Body of pancreas (tissue), 4 donors: ENCODE measurements around the gene NUP210.

ENCODE experiments used
- POLR2A ChIP-seq, 3 donors: fragments of 450-650 bp; IDR thresholded peaks; one replicate each; pipeline ENCODE4 v1.6.1; 2016; ENCODE audit warnings: antibody characterized with exemption in 3 of 3, mild to moderate bottlenecking in 2 of 3
- TF ChIP-seq, protein P1 (sequence below), 7 experiments: fragments of 450-650 bp in 4 of 7; fragments of 200-600 bp in 3 of 7; sonication (generic) in 3 of 7; IDR thresholded peaks; one replicate each; pipeline ENCODE4 v1.5.1; 2016 to 2019; ENCODE audit warnings: antibody characterized with exemption in 7 of 7

DNA sequence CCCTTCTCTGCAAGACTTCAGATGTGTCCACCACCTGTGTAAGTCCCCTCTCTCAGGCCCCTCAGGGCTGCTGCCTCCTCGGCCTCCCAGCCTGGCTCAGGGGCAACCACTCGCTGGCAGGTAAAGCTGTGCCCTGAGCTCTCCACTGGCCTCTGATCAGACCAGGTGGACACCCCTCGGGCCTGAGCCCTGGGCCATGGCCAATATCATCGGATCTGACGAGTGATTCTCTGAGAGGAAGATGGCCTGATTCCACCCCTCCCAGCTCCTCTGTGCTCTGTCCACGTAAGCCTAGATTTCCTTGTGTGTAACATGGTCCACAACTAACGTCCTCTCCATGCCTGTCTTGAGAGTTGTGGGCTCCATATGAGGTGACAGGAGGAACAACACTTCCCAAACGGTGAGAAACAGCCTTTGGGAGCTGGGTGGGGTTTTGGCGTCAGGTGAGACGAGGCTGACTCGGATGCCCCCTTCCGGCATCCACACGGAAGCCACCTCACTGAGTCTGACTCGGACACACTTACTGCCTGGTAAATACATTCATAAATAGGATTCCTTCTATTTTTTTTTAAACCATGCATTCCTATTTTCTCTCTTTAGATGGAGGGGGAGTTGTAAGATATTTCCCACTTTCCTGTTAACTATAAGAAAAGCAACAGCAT lies 86.8 kb downstream of the NUP210 start:
- no peak for TF ChIP-seq POLR2A (IDR thresholded peaks at IDR 0.05)
- TF ChIP-seq, protein P1, sequence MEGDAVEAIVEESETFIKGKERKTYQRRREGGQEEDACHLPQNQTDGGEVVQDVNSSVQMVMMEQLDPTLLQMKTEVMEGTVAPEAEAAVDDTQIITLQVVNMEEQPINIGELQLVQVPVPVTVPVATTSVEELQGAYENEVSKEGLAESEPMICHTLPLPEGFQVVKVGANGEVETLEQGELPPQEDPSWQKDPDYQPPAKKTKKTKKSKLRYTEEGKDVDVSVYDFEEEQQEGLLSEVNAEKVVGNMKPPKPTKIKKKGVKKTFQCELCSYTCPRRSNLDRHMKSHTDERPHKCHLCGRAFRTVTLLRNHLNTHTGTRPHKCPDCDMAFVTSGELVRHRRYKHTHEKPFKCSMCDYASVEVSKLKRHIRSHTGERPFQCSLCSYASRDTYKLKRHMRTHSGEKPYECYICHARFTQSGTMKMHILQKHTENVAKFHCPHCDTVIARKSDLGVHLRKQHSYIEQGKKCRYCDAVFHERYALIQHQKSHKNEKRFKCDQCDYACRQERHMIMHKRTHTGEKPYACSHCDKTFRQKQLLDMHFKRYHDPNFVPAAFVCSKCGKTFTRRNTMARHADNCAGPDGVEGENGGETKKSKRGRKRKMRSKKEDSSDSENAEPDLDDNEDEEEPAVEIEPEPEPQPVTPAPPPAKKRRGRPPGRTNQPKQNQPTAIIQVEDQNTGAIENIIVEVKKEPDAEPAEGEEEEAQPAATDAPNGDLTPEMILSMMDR (IDR thresholded peaks at IDR 0.05): no peak
